Upper lobe of right lung (tissue), 1 donor: ENCODE data around the gene LRRC3B. TPM values are rescaled to one million over a fixed set of nuclear protein-coding genes. Genes with fewer than 3 reads are reported as not detected.

Experiments
- ATAC-seq: fragments of 200-7000 bp; cut with Tn5 transposase; one replicate; pipeline ENCODE4 v1.9.1; 2020; ENCODE audit warnings: mild to moderate bottlenecking, moderate library complexity
- DNase-seq: peaks from one replicate; pipeline ENCODE4 v3.0.0-alpha.2; 2020
- H3K27ac ChIP-seq: fragments of 200-600 bp; one replicate; pipeline ENCODE4 v1.8.0; 2022
- H3K27me3 ChIP-seq: fragments of 200-600 bp; one replicate; pipeline ENCODE4 v1.8.0; 2022; ENCODE audit warnings: mild to moderate bottlenecking
- H3K36me3 ChIP-seq: fragments of 200-600 bp; one replicate; pipeline ENCODE4 v1.8.0; 2022
- H3K4me1 ChIP-seq: fragments of 200-600 bp; one replicate; pipeline ENCODE4 v1.8.0; 2022
- H3K4me3 ChIP-seq: fragments of 200-600 bp; one replicate; pipeline ENCODE4 v1.8.0; 2022; ENCODE audit warnings: mild to moderate bottlenecking
- H3K9me3 ChIP-seq: fragments of 200-600 bp; one replicate; pipeline ENCODE4 v1.8.0; 2022
- intact Hi-C: fragments of 100-400 bp; cut with DNase I; formaldehyde crosslinking; loops from one replicate; pipeline ENCODE4 v1.11.0; 2022
- total RNA-seq: library from RNA; stranded (reverse); fragmentation: NEBNext Ultra II Directional; extraction: Animal tissue kit (Norgen Biotek cat#: 25700); gene quantifications from one replicate; pipeline ENCODE4 v1.2.1, GENCODE V29; 2021
- TF ChIP-seq, protein P1 (sequence below): fragments of 200-600 bp; IDR thresholded peaks from one replicate; pipeline ENCODE4 v1.8.0; 2022; ENCODE audit warnings: antibody characterized with exemption
- donor health status: DM: no; HTN: yes; CAD: no; lungs with severe emphysema.

The LRRC3B gene
- total RNA-seq, 1 donor from 2014 or later: 0.09 TPM

DNA sequence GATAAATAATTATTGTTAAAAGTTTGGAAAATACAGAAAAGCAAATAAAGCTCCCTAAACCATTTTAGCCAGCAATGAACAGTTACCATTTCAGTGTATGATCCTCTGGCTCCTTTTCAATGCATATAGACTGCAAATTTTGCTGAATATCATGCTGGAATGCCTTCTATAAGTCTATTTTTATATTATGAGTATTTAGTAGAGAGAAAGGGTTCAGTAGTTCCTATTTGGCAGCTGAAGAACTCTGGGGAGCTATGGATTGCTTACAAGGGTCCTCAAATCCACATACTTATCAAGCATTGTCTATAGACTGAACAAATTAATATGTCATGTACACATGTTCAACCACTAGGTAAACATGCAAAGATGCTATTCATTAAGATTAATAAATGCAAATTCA, 46.1 kb downstream of the LRRC3B start:
- no peaks in the 10 kb centered on the region for H3K36me3 ChIP-seq
- no peak overlapping the region for H3K4me3 ChIP-seq
- H3K27me3 ChIP-seq: no peaks in the 10 kb centered on the region
- intact Hi-C loops: no loop called here
- ATAC-seq (no peak), DNase-seq (no peak)
- no peaks in the 10 kb centered on the region for H3K4me1 ChIP-seq
- TF ChIP-seq, protein P1, sequence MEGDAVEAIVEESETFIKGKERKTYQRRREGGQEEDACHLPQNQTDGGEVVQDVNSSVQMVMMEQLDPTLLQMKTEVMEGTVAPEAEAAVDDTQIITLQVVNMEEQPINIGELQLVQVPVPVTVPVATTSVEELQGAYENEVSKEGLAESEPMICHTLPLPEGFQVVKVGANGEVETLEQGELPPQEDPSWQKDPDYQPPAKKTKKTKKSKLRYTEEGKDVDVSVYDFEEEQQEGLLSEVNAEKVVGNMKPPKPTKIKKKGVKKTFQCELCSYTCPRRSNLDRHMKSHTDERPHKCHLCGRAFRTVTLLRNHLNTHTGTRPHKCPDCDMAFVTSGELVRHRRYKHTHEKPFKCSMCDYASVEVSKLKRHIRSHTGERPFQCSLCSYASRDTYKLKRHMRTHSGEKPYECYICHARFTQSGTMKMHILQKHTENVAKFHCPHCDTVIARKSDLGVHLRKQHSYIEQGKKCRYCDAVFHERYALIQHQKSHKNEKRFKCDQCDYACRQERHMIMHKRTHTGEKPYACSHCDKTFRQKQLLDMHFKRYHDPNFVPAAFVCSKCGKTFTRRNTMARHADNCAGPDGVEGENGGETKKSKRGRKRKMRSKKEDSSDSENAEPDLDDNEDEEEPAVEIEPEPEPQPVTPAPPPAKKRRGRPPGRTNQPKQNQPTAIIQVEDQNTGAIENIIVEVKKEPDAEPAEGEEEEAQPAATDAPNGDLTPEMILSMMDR: no peak
- H3K27ac ChIP-seq: no peak overlapping the region
- H3K9me3 ChIP-seq: no peaks in the 10 kb centered on the region

GRCh38 chr3:26675336-26675735, 52.8 kb downstream of the LRRC3B start:
- H3K27me3 ChIP-seq: no peaks in the 10 kb centered on the region
- no peaks in the 10 kb centered on the region for H3K9me3 ChIP-seq
- DNase-seq (no peak), ATAC-seq (no peak)
- TF ChIP-seq, protein P1: no peak
- intact Hi-C loops: no loop called here
- H3K36me3 ChIP-seq: no peaks in the 10 kb centered on the region
- no peak overlapping the region for H3K4me3 ChIP-seq
- H3K27ac ChIP-seq: no peak overlapping the region
- no peaks in the 10 kb centered on the region for H3K4me1 ChIP-seq

- H3K27me3 ChIP-seq: no peaks in the 10 kb centered on the region
- H3K4me3 ChIP-seq: no peak overlapping the region
- H3K27ac ChIP-seq: no peak overlapping the region
- H3K9me3 ChIP-seq: no peaks in the 10 kb centered on the region
- H3K36me3 ChIP-seq: no peaks in the 10 kb centered on the region
- DNase-seq (no peak), ATAC-seq (no peak)
- no peaks in the 10 kb centered on the region for H3K4me1 ChIP-seq
- TF ChIP-seq, protein P1: no peak
- intact Hi-C loops: no loop called here
Observed at GRCh38 chr3:26681632-26682031, 59.1 kb downstream of the LRRC3B start.

DNA sequence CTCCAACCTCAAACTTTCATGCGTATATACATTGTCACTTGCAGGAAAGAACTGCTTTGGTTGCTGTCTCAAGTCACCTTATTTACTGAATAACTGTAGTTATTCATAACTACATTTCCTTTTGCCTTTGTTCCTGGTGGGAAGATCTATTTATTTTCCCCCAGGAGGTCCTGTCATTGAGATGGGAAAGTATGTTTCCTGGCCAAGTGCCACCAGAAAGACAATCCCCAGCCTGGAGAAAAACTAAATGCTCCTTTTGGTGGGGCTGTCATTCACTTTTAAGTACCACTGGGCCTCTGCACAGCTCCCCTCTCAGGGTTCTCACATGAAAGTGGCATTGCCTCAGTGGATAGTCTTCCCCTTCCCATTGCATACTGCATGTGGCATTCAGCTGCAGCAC, 59.8 kb downstream of the LRRC3B start:
- DNase-seq: no peak
- intact Hi-C loops: no loop called here

DNA sequence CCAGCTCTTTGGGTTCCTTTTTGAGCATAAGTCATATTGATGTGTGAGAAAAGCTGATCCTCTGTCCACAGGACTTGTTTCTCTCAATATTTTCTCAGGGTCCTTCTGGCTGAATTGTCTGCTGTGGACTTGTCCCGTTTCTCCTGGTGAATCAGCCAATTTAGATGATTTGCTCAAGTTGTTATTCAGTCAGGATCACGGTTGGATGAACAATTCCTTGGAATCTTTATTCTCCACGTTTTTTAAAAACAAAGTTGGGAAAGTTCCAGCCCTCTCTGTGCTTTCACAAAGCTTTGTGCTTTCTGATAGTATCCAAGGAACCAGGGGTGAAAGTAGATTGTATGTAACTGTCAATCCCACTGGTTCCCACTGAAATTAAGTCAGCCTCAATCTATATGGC, 61.3 kb downstream of the LRRC3B start:
- Histone ChIP-seq H3K27ac (no peak overlapping the region), H3K27me3 (no peaks in the 10 kb centered on the region), H3K9me3 (no peaks in the 10 kb centered on the region), H3K4me1 (no peaks in the 10 kb centered on the region), H3K4me3 (no peak overlapping the region), H3K36me3 (no peaks in the 10 kb centered on the region)
- no peak for DNase-seq
- intact Hi-C loops: no loop called here
- no peak for ATAC-seq
- TF ChIP-seq, protein P1: no peak

More for the DNA sequence above, 59.8 kb downstream of the LRRC3B start:
- no peaks in the 10 kb centered on the region for H3K36me3 ChIP-seq
- TF ChIP-seq, protein P1: no peak
- no peak overlapping the region for H3K4me3 ChIP-seq
- H3K4me1 ChIP-seq: no peaks in the 10 kb centered on the region
- no peak overlapping the region for H3K27ac ChIP-seq
- H3K9me3 ChIP-seq: no peaks in the 10 kb centered on the region
- H3K27me3 ChIP-seq: no peaks in the 10 kb centered on the region
- no peak for ATAC-seq

- DNase-seq: no peak
- intact Hi-C loops: no loop called here
- no peak overlapping the region for H3K27ac ChIP-seq
- no peaks in the 10 kb centered on the region for H3K36me3 ChIP-seq
- H3K4me1 ChIP-seq: no peaks in the 10 kb centered on the region
- no peaks in the 10 kb centered on the region for H3K27me3 ChIP-seq
- TF ChIP-seq, protein P1: no peak
- no peak for ATAC-seq
- H3K9me3 ChIP-seq: no peaks in the 10 kb centered on the region
- no peak overlapping the region for H3K4me3 ChIP-seq
Observed at GRCh38 chr3:26687466-26687865, 64.9 kb downstream of the LRRC3B start.
